PFSK-1 (cell line): Measurements from ENCODE around the gene CLIC6.

Experiments used
- POLR2AphosphoS5 ChIP-seq: IDR thresholded peaks from 2 replicates; pipeline ENCODE4 v1.6.1; 2012; ENCODE audit warnings: low read depth, mild to moderate bottlenecking, control low read depth, low read length, moderate library complexity
- REST ChIP-seq, 2 experiments: IDR thresholded peaks; 2 replicates each; pipeline versions ENCODE4 v1.6.1 to v1.8.0; 2011 to 2012; ENCODE audit warnings: low read depth in 2 of 2, low read length in 2 of 2, control low read depth in 1 of 2, inconsistent platforms in 1 of 2, mild to moderate bottlenecking in 1 of 2, moderate library complexity in 1 of 2; ENCODE audit not compliant: insufficient read depth in 1 of 2
- SIN3A ChIP-seq: IDR thresholded peaks from 2 replicates; pipeline ENCODE4 v1.6.1; 2012; ENCODE audit warnings: mild to moderate bottlenecking, low read length, moderate library complexity, borderline replicate concordance; ENCODE audit not compliant: insufficient read depth
- TAF1 ChIP-seq: IDR thresholded peaks from 2 replicates; pipeline ENCODE4 v1.6.1; 2012; ENCODE audit warnings: low read length, control low read depth, borderline replicate concordance; ENCODE audit not compliant: insufficient read depth

DNA sequence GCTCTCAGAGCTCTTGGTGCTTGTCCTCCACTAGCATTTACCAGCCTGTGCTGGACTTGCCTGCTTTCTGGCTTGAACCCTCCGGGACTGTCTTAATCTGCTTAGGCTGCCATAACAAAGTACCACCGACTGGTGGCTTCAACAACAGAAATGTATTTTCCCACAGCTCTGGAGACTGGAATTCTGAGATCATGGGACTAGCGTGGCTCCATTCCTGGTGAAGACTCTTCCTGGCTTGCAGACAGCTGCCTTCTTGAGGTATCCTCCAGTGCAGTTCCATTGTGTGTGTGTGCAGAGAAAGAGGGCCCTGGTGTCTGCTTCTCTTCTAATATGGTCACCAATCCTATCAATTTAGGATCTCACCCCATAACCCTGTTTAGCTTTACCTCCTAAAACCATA lies 31.8 kb upstream of the CLIC6 start:
- no peak for TF ChIP-seq SIN3A
- no peak for TF ChIP-seq POLR2AphosphoS5
- TF ChIP-seq REST (IDR thresholded peaks at IDR 0.05; ENCODE audit: insufficient read depth in 1 of 2, low read depth in 2 of 2, low read length in 2 of 2), result no peak
- no peak for TF ChIP-seq TAF1
